GM20000 (cell line): ENCODE results near the gene CISH.

ENCODE experiments used
- DNase-seq: peaks from one replicate; pipeline ENCODE4 v3.0.0; 2012; ENCODE audit warnings: low spot score
- TF ChIP-seq, protein P1 (sequence below): IDR thresholded peaks from 2 replicates; pipeline ENCODE4 v1.5.1; 2012; ENCODE audit warnings: mild to moderate bottlenecking, control low read depth; ENCODE audit errors: extremely low read depth, missing control alignments

Gene CISH

DNA sequence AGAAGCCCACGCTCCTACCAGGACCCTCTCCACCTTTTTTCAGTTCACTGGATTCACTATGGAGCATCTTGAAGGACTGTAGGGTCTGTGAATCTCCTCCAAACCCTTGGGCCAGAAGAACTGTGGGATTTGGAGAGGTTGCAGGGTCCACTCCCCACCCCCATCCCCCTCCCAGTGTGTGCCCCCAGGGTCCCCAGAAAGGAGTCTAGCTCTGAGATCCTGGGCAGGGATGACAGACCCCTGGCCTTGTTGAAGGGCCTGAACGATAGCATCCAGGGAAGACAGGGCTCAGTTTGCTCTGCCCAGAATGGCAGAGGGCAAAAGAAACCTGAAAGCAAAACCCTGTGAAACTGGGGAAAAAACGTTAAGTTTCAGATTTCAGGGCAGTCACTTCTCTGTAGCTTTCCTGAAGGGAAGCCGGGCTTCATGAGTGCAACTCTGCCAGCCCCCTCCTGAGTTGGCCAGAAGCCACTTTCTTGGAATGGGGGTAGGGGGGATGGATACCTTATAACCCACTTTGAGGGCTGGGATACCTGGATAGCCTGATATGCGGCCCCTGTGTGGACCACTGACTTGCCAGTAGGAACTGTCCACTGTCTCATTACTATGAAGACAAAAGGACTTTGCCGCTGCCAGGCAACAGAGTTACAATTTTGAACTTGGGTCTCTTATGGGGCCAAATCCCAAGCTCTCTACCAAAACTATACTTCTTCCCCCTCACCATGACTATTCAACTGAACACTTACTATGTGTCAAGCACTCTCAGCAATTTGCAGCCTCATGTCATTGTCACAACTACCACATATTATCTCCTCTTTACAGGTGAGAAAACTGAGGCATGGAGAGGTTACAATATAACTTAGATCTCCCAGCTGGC lies 1.6 kb upstream of the CISH start:
- no peak for DNase-seq
- TF ChIP-seq, protein P1, sequence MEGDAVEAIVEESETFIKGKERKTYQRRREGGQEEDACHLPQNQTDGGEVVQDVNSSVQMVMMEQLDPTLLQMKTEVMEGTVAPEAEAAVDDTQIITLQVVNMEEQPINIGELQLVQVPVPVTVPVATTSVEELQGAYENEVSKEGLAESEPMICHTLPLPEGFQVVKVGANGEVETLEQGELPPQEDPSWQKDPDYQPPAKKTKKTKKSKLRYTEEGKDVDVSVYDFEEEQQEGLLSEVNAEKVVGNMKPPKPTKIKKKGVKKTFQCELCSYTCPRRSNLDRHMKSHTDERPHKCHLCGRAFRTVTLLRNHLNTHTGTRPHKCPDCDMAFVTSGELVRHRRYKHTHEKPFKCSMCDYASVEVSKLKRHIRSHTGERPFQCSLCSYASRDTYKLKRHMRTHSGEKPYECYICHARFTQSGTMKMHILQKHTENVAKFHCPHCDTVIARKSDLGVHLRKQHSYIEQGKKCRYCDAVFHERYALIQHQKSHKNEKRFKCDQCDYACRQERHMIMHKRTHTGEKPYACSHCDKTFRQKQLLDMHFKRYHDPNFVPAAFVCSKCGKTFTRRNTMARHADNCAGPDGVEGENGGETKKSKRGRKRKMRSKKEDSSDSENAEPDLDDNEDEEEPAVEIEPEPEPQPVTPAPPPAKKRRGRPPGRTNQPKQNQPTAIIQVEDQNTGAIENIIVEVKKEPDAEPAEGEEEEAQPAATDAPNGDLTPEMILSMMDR, result no peak

DNA sequence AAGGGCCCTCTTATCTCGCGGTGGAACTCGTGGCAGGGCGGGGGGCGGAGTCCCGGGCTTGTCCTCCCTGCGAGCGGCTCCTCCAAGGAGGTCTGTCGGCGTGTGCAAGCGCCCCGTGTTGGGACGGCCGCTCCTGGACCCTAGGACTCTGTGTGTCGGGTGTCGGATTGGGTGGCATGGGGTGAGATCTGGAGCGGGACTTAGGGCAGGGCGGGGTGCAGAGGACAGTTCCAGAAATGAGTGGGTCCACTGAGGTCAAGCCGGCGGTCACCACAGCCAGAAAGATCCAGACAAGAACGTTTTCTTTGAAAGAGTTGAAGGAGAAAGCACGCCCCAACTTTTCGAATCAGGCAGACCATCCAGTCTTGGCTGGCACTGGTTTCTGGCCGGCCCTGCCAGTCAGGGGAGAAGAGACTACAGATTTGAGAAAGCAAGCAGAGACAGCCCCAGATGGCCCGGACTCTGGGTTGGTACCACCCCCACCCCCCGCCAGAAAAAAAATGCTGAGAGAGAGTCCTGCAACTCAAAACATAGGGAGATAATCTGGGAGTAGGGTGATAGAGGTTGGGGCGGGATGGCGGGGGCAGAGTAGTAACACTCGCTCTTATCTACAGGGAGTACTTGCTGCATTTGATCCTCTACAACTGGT lies 784 bp upstream of the CISH start:
- TF ChIP-seq, protein P1, result no peak
- DNase-seq, result no peak

DNA sequence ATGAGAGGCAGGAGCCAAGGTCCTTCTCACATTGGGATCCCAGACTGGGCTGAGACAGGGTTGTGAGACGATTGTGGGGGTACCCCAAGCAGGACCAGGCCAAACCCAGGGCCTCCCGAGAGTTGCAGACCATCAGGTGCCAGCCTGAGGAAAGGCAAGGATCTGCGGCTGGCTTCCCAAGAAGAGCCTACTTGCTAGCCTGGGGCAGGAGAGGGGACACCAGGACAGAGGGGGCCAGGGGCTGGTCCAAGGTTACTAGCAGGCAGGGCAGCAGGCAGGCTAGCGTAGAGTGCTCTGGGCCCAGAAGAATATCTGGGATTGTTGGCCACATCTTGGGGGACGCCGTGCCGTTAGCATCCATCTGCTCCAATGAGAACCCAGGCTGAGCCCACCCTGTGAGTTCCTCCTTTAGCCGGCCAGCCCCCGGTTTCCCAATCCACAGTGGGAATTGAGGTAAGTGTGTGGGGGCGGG lies 546 bp downstream of the CISH start:
- no peak for DNase-seq
- TF ChIP-seq, protein P1, result no peak

DNA sequence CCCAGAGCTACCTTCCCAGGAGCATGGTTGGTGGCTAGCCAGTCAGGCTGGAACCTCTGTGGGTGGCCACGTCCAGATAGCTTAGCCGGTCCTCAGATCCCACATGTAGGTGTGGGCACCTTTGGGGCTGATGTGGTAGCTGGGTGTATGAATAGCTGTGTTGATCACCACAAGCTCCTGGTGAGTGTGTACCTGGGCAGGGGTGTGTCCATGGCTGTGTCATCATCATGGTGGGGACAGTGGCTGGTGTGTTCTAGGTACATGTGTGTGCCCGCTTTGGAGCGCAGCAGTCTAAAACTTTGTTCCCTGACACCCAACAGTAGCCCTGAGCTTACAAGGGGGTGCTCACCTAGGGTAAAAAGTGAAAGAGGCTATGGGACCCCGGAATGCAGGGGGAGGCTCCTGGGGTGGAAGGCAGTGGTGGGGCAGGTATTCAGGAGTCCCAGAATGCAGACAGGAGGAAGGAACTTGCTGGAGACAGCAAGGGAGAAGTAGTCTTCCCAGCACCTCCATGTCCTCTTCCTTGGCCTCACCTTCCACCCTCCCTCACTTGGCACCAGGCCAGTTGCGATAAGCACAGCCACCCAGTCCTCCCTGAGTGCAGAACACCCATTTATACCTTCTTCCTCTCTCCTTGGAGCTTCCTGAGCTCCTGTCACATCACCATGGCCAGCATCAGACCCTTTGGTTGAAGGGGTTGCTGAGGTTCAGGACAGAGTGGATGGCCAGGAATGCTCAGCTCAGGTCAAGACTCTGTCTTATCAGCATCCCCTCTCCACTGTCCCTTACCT lies 1.2 kb downstream of the CISH start:
- TF ChIP-seq, protein P1, result no peak
- no peak for DNase-seq

DNA sequence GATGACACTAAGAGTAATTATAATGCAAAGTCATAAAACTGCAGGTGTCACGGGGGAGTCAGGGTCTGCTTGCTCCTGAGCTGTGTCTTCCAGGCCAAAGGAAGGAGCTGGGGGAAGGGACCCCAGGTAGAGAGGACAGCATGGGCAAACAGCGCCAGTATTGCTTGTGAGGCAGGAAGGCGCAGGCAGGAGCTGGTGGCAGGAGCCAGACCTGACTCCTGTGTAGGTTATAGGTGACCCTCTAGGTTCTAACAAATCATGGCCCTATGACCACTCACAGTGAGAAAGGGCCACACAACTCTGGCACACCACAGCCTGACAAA lies 1.9 kb downstream of the CISH start:
- no peak for DNase-seq
- TF ChIP-seq, protein P1, result no peak

DNA sequence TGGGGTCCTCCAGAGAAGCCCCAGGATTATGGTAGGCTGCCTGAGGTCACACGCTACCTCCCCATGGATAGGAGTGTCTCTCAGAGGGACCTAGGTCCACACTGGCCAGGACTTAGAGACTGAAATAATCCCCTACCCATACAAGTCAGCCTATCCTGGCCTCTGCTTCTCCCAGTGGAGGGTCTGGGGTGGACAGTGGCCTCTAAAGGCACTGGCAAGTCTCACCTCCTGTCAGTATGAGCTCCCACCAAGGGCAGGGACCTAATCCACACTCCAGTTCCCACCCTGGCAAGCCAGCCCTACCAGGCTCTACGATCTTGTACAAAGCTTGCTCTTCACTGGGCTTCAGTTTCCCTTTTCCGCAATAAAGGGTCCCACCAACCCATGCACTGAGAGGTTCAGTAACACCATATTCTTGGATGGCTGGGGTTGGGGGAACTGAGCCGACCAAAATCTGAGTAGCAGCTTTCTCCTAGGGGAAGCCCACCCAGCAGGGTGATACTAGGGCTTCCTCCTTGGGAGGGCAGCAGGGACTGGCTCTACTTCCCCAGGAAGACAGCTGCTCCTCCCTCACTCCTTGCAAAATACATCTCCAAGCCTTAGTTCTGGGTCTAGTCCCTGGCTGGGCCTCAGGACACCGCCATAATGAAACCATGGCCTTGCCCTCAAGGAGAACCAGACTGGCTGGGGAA lies 2.4 kb downstream of the CISH start:
- TF ChIP-seq, protein P1, result no peak
- no peak for DNase-seq
